ENCODE data around the gene ME3.

- no peak for TF ChIP-seq CBX2 (IDR thresholded peaks at IDR 0.05; ENCODE audit: borderline replicate concordance, low read depth)
- TF ChIP-seq FOSL2 (IDR thresholded peaks at IDR 0.05), result no peak
- TF ChIP-seq FOSL2 (CRISPR knock-in tag; IDR thresholded peaks at IDR 0.05), result no peak
Measured at GRCh38 chr11:86482692-86483091, 189.7 kb downstream of the ME3 start.

Measured in A549 (cell line).